Esophagus squamous epithelium (tissue), 5 donors: ENCODE data around the gene TMIE. TPM values are rescaled to one million over a fixed set of nuclear protein-coding genes. Genes with fewer than 3 reads are reported as not detected.

Experiments
- DNase-seq: peaks from one replicate; lab custom pipeline; 2025; lab: John Stamatoyannopoulos, UW
- H3K27ac ChIP-seq, 4 donors: fragments of 200-600 bp; sonication (generic); one replicate each; pipeline ENCODE4 v1.5.1; 2016 to 2019; ENCODE audit warnings: mild to moderate bottlenecking in 1 of 4
- H3K27me3 ChIP-seq, 4 donors: fragments of 200-600 bp; sonication (generic); 1 replicate in 3 of 4; 2 replicates in 1 of 4; pipeline versions ENCODE4 v1.5.1 to v1.6.0; 2017 to 2021; ENCODE audit warnings: antibody characterized with exemption in 1 of 4
- H3K36me3 ChIP-seq, 3 donors: fragments of 200-600 bp; sonication (generic); one replicate each; pipeline ENCODE4 v1.5.1; 2016 to 2019
- H3K4me1 ChIP-seq, 3 donors: fragments of 200-600 bp; sonication (generic); one replicate each; pipeline ENCODE4 v1.5.1; 2017 to 2019
- H3K4me3 ChIP-seq, 4 donors: fragments of 200-600 bp; sonication (generic); 1 replicate in 3 of 4; 2 replicates in 1 of 4; pipeline ENCODE4 v1.5.1; 2016 to 2019; ENCODE audit warnings: mild to moderate bottlenecking in 2 of 4, moderate library complexity in 1 of 4
- H3K9me3 ChIP-seq, 3 donors: fragments of 200-600 bp; sonication (generic); one replicate each; pipeline ENCODE4 v1.5.1; 2016 to 2019
- POLR2A ChIP-seq, 4 donors: fragments of 450-650 bp; IDR thresholded peaks; one replicate each; pipeline ENCODE4 v1.6.1; 2017; ENCODE audit warnings: antibody characterized with exemption in 4 of 4, mild to moderate bottlenecking in 4 of 4, moderate library complexity in 3 of 4
- WGBS, 2 donors: methylation state at CpG; one replicate each; pipeline ENCODE4 v1.1.5; 2018; 5-methylcytosine and 5-hydroxymethylcytosine counted together
- intact Hi-C: fragments of 100-400 bp; cut with DNase I; formaldehyde crosslinking; loops from one replicate; pipeline ENCODE4 v1.15.0; 2022
- small RNA-seq, 4 donors: library from RNA; depleted of rRNA; stranded (forward); fragments of <200 nt; gene quantifications; one replicate each; pipeline ENCODE3, GENCODE V24; 2016
- total RNA-seq, 4 donors: library from RNA; depleted of rRNA; stranded (reverse); fragments of >200 nt; gene quantifications; one replicate each; pipeline ENCODE4 v1.1.0, GENCODE V29; 2016
- TF ChIP-seq, protein P1 (sequence below), 6 experiments: fragments of 450-650 bp in 4 of 6; fragments of 200-600 bp in 2 of 6; sonication (generic) in 2 of 6; IDR thresholded peaks; one replicate each; pipeline ENCODE4 v1.5.1; 2016 to 2019; ENCODE audit warnings: antibody characterized with exemption in 6 of 6, mild to moderate bottlenecking in 4 of 6, moderate library complexity in 4 of 6
- donor health status: DM: yes; HTN: yes; CAD: no.

Gene TMIE
- total RNA-seq, 4 donors from 2014 or later: 0.18 to 1.1 (median 0.61) TPM

DNA sequence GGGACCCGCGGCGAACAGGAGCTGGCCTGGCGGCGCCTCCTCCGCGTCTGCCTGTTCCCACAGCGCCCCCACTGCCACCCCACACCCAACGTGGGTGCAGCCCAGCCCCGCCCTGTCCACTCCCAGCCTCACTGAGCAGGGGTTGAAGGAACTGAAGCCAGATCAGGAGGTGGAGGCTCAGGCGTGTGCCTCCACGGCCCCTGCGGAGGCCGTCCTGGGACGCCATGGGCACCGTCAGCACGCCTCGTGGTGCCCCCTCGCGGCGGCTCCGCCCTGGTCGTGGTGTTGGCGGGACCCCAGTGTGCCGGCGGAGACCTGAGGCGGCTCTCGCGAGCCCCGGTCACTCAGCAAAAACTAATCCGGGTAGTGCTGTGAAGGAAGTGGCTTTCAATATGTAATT is 55.5 kb downstream of the TMIE start:
- WGBS, 2 donors: 87 to 93% methylated on average over 9 to 14 of the region's 31 CpGs
- intact Hi-C loops: no loop called here
- peaks cover 0 to 6% (median 0%) of the 10 kb centered on the region in 4 donors for H3K27me3 ChIP-seq
- H3K36me3 ChIP-seq: no peaks in the 10 kb centered on the region
- TF ChIP-seq, protein P1, sequence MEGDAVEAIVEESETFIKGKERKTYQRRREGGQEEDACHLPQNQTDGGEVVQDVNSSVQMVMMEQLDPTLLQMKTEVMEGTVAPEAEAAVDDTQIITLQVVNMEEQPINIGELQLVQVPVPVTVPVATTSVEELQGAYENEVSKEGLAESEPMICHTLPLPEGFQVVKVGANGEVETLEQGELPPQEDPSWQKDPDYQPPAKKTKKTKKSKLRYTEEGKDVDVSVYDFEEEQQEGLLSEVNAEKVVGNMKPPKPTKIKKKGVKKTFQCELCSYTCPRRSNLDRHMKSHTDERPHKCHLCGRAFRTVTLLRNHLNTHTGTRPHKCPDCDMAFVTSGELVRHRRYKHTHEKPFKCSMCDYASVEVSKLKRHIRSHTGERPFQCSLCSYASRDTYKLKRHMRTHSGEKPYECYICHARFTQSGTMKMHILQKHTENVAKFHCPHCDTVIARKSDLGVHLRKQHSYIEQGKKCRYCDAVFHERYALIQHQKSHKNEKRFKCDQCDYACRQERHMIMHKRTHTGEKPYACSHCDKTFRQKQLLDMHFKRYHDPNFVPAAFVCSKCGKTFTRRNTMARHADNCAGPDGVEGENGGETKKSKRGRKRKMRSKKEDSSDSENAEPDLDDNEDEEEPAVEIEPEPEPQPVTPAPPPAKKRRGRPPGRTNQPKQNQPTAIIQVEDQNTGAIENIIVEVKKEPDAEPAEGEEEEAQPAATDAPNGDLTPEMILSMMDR (IDR thresholded peaks at IDR 0.05): no peak
- TF ChIP-seq POLR2A (IDR thresholded peaks at IDR 0.05): no peak
- H3K27ac ChIP-seq: no peak overlapping the region
- H3K4me1 ChIP-seq: no peaks in the 10 kb centered on the region
- no peak for DNase-seq
- no peaks in the 10 kb centered on the region for H3K9me3 ChIP-seq
- H3K4me3 ChIP-seq: no peak overlapping the region

DNA sequence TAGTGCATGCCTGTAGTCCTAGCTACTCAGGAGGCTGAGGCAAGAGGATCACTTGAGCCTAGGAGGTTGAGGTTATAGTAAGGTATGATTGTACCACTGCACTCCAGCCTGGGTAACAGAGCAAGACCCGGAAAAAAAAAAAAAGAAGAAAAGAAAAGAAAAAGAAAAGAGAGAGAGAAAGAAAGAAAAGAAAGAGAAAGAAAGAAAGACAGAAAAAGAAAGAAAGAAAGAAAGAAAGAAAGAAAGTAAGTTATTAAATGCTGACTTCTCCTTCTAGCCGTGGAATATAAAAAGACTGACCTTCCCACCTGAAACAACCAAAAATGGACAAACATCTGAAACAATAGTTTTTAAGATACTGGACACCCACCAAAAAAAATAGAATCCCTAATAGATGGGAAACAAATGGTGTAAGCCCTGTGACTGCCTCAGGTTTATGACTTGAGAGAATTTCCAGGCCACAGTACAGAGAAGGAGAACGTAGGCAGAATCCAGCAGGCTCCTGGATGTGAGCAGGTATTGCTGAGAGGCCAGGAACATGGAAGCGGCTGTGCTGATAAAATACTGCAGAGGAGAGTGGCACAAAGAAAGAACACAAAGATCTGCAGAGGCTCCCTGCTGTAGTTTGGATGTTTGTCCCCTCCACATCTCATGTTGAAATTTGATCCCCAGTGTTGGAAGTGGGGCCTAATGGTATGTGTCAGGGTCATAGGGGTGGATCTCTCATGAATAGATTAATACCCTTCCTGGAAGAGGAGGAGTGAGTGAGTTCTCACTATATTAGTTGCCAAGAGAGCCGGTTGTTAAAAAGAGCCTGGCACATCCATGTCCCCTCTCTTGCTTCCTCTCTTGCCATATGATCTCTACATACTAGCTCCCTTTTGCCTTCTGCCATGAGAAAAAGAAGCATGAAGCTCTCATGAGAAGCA is 58.3 kb downstream of the TMIE start:
- intact Hi-C loops: no loop called here
- DNase-seq: no peak
- Histone ChIP-seq H3K27me3 (peaks cover 0 to 6% (median 0%) of the 10 kb centered on the region in 4 donors), H3K4me3 (no peak overlapping the region), H3K9me3 (peaks cover 0 to 16% (median 0%) of the 10 kb centered on the region in 3 donors), H3K27ac (no peak overlapping the region), H3K36me3 (no peaks in the 10 kb centered on the region), H3K4me1 (no peaks in the 10 kb centered on the region)
- TF ChIP-seq, protein P1 (IDR thresholded peaks at IDR 0.05): no peak
- TF ChIP-seq POLR2A (IDR thresholded peaks at IDR 0.05): no peak
- WGBS, 2 donors: 76 to 82% methylated on average over 5 of the region's 5 CpGs

Small RNAs within 50 kb of the gene (small RNA-seq; reads per million reads assigned to genes)
- gene PRSS45: 0 reads per million in 4 donors

Other genes starting within 250 kb of the TMIE start
- gene LTF, start 236.5 kb upstream of the TMIE start, total RNA-seq: 100 to 1,000 TPM in 1 of 4 donors, 1 to 10 TPM in 2, under 1 TPM in 1; 0.57 to 204 (median 2.6) TPM
- not detected for gene RTP3, start 203.4 kb upstream of the TMIE start, total RNA-seq
- gene LRRC2, start 135.1 kb upstream of the TMIE start, total RNA-seq: 1 to 10 TPM in 2 of 4 donors, under 1 TPM in 1, not detected in 1; 0.26 to 2.7 (median 1.1) TPM
- under 1 TPM in 1 of 4 donors, not detected in 3; 0.50 TPM for gene FAM240A, start 88.9 kb upstream of the TMIE start, total RNA-seq
- 100 to 1,000 TPM in 3 of 4 donors, 10 to 100 TPM in 1; 42.4 to 121 (median 114) TPM for gene ALS2CL, start 7.7 kb upstream of the TMIE start, total RNA-seq
- gene PRSS50, start 16.5 kb downstream of the TMIE start, total RNA-seq: under 1 TPM in 1 of 4 donors, not detected in 3; 0.19 TPM
- gene MYL3, start 162.1 kb downstream of the TMIE start, total RNA-seq: 1 to 10 TPM in 1 of 4 donors, under 1 TPM in 1, not detected in 2; 0.38 to 1.1 TPM
- gene PTH1R, start 176.3 kb downstream of the TMIE start, total RNA-seq: 1 to 10 TPM in 3 of 4 donors, under 1 TPM in 1; 0.40 to 1.9 (median 1.5) TPM